HepG2 (cell line): Measurements from ENCODE around the gene ARL5C. TPM values are rescaled to one million over a fixed set of nuclear protein-coding genes. Genes with fewer than 3 reads are reported as not detected.

ENCODE experiments used
- SCMH1 ChIP-seq: sonication (generic); formaldehyde crosslinking; IDR thresholded peaks from 2 replicates; pipeline ENCODE4 v1.9.0; 2021; ENCODE audit warnings: missing genetic modification reagents, mild to moderate bottlenecking, borderline replicate concordance
- ZNF276 ChIP-seq: sonication (generic); formaldehyde crosslinking; IDR thresholded peaks from 2 replicates; pipeline ENCODE4 v1.4.0; 2020; ENCODE audit warnings: mild to moderate bottlenecking, low read depth, missing genetic modification reagents
- ZNF318 ChIP-seq: sonication (generic); formaldehyde crosslinking; IDR thresholded peaks from 2 replicates; pipeline ENCODE4 v1.4.0; 2020; ENCODE audit warnings: mild to moderate bottlenecking, missing genetic modification reagents
- polyA plus RNA-seq, 8 experiments: library from polyadenylated mRNA; depleted of rRNA in 3 of 8; stranded (reverse) in 7 of 8; unstranded in 1 of 8; fragments of >200 nt; fragmentation: Illumina TruSeq in 4 of 8; extraction: Trizol in 4 of 8; gene quantifications; 2 replicates each; pipeline versions ENCODE4 v1.2.1 to v1.2.3, GENCODE V29; 2011 to 2016; ENCODE audit warnings: low read depth in 4 of 8, missing spikeins in 1 of 8, mixed read lengths in 1 of 8; ENCODE audit not compliant: insufficient read depth in 1 of 8
- total RNA-seq, 5 experiments: library from RNA; depleted of rRNA; stranded (reverse); fragments of >200 nt; fragmentation: Illumina TruSeq; extraction: Trizol; gene quantifications; 2 replicates each; pipeline ENCODE4 v1.2.3, GENCODE V29; 2016; ENCODE audit warnings: low read depth in 1 of 5

ARL5C gene
- total and polyA plus RNA-seq, 2 of the 13 experiments (the other 11 are each of a cell fraction or from before 2014, with no cell fraction given): not detected

GRCh38 chr17:39208136-39208535 is 42.2 kb upstream of the ARL5C start (continued):
- TF ChIP-seq ZNF276 (CRISPR knock-in tag) (no peak), ZNF318 (CRISPR knock-in tag) (no peak), SCMH1 (CRISPR knock-in tag) (no peak)
